WTC11 (cell line): ENCODE results near the gene TAOK2.

Source experiments
- CTCF ChIP-seq: fragments of 200-600 bp; IDR thresholded peaks from 2 replicates; pipeline ENCODE4 v1.8.0; 2022; ENCODE audit warnings: antibody characterized with exemption
- TP53 ChIP-seq: sonication (generic); formaldehyde crosslinking; IDR thresholded peaks from 2 replicates; pipeline ENCODE4 v1.8.1; 2023; ENCODE audit warnings: mild to moderate bottlenecking, missing genetic modification reagents

GRCh38 chr16:30004811-30005242 is 31.2 kb downstream of the TAOK2 start:
- no peak for TF ChIP-seq TP53
- TF ChIP-seq CTCF = no peak
